GM10266 (cell line): ENCODE results near the gene CTDSP1.

Experiments
- DNase-seq: peaks from one replicate; pipeline ENCODE4 v3.0.0; 2012; ENCODE audit errors: extremely low spot score
- CTCF ChIP-seq: IDR thresholded peaks from 2 replicates; pipeline ENCODE4 v1.5.1; 2012; ENCODE audit warnings: mild to moderate bottlenecking, low read depth; ENCODE audit not compliant: control insufficient read depth, insufficient read depth; ENCODE audit errors: missing control alignments

Gene CTDSP1

GRCh38 chr2:218392459-218392858 is 7.2 kb upstream of the CTDSP1 start:
- no peak for DNase-seq
- no peak for TF ChIP-seq CTCF

DNA sequence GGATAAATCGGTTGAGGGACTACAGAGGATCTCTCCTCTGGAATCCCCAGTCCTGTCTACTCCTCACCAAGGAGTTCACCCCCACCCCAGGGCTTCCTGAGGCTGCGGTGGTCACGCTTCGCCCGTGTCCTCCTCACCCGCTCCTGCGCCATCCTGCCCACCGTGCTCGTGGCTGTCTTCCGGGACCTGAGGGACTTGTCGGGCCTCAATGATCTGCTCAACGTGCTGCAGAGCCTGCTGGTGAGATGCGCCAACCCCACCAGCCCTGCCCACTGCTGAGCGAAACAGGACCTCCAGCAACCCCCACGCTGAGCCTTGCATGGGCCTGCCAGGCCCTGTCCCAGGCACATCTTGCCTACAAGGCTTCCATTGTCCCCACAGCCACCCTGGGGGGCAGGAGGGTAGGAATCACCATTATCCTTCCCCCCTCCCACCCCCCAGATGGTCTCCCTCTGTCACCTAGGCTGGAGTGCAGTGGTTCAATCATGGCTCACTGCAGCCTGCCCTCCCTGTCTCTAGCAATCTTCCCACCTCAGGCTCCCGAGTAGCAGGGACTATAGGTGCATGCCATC is 6.7 kb upstream of the CTDSP1 start:
- no peak for DNase-seq

DNA sequence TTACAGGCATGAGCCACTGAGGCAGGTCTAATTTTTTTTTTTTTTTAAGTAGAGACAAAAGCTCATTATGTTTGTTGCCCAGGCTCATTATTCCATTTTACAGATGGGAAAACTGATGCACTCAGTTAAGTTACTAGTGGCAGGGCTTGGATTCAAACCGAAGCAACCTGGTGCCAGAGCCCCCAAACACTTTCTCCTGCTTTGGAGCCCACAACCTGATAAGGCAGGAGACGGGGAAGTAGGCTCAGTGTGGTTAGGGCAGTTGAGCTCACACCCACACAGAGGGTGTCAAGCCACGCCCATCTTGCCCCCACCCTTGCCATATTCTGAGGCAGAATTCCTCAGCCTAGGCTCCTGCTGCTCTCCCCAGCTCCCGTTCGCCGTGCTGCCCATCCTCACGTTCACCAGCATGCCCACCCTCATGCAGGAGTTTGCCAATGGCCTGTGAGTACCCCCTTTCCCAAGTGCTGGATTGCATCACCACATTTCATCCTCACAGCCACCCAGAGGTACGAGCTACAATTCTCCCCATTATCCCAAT is 5.8 kb upstream of the CTDSP1 start:
- TF ChIP-seq CTCF: no peak
- DNase-seq: no peak

More for the DNA sequence above, 6.7 kb upstream of the CTDSP1 start:
- no peak for TF ChIP-seq CTCF

GRCh38 chr2:218394298-218395089 is 5.2 kb upstream of the CTDSP1 start:
- no peak for DNase-seq
- TF ChIP-seq CTCF: no peak

DNA sequence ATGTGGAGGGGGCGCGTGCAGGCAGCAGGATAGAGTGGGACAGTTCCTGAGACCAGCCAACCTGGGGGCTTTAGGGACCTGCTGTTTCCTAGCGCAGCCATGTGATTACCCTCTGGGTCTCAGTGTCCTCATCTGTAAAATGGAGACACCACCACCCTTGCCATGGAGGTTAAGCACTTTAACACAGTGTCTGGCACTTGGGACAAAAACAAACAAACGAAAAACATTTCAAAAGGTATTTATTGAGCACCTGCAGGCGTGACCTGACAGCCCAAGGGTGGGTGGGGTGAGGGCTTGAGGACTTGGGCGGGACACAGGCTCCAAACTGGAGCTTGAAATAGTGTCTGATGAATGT is 4.6 kb upstream of the CTDSP1 start:
- no peak for TF ChIP-seq CTCF
- no peak for DNase-seq

GRCh38 chr2:218395456-218395825 is 4.2 kb upstream of the CTDSP1 start:
- no peak for DNase-seq
- TF ChIP-seq CTCF: no peak
